HFFc6 (cell line): ENCODE results near the gene NAPSA. TPM values are rescaled to one million over a fixed set of nuclear protein-coding genes. Genes with fewer than 3 reads are reported as not detected.
"Not testable (repeated sequence)": the region's sequence is repeated elsewhere in the genome, so short reads cannot be mapped to it uniquely, and the experiment has no call there.

Experiments
- DNase-seq: peaks from one replicate; pipeline ENCODE4 v3.0.0-alpha.2; 2018
- H3K27ac Mint-ChIP-seq: 2 replicates; pipeline ENCODE4 v1.8.0; 2020; ENCODE audit warnings: mild to moderate bottlenecking, mixed read lengths
- H3K27me3 Mint-ChIP-seq: 2 replicates; pipeline ENCODE4 v1.8.0; 2021; ENCODE audit warnings: mild to moderate bottlenecking, moderate library complexity, mixed read lengths; ENCODE audit not compliant: insufficient read depth
- H3K36me3 Mint-ChIP-seq: 2 replicates; pipeline ENCODE4 v1.8.0; 2021; ENCODE audit warnings: low read depth, mixed read lengths
- H3K4me1 Mint-ChIP-seq: 2 replicates; pipeline ENCODE4 v1.8.0; 2020; ENCODE audit warnings: low read depth, mixed read lengths
- H3K4me3 Mint-ChIP-seq: 2 replicates; pipeline ENCODE4 v1.8.0; 2020; ENCODE audit warnings: mild to moderate bottlenecking, moderate library complexity, mixed read lengths
- H3K9me3 Mint-ChIP-seq: 2 replicates; pipeline ENCODE4 v1.8.0; 2020; ENCODE audit warnings: mild to moderate bottlenecking, mixed read lengths
- total RNA-seq, 6 experiments: library from RNA; stranded (reverse); fragmentation: NEBNext Ultra II Directional; extraction: Animal tissue kit (Norgen Biotek cat#: 25700); gene quantifications; 2 replicates in 1 of 6; 3 replicates in 5 of 6; pipeline ENCODE4 v1.2.3, GENCODE V29; 2021
- TF ChIP-seq, protein P1 (sequence below): fragments of 200-600 bp; sonication (generic); IDR thresholded peaks from 2 replicates; pipeline ENCODE4 v1.5.0; 2021; ENCODE audit warnings: antibody characterized with exemption, mild to moderate bottlenecking

NAPSA gene
- total RNA-seq, 6 experiments from 2014 or later = 0.12 to 0.66 (median 0.41) TPM; not detected in 2

DNA sequence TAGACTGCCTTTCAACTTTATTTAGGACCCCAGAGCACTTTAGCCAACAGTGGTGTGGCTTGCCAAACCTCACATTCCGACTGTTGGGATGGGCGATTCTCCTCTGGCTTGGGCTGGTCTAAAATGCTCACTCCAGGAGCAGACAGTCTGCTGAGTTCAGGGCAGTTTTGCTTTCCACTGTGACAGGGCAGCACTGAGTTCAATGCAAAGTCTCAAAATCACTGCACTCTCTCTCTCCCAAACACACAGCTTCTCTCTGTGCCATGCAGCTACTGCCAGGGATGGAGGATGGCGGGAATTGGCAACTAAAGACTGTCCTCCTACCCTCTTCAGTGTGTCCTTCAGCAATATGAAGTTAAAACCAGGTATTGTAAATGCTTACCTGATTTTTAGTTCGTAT is 13.2 kb downstream of the NAPSA start:
- TF ChIP-seq, protein P1, sequence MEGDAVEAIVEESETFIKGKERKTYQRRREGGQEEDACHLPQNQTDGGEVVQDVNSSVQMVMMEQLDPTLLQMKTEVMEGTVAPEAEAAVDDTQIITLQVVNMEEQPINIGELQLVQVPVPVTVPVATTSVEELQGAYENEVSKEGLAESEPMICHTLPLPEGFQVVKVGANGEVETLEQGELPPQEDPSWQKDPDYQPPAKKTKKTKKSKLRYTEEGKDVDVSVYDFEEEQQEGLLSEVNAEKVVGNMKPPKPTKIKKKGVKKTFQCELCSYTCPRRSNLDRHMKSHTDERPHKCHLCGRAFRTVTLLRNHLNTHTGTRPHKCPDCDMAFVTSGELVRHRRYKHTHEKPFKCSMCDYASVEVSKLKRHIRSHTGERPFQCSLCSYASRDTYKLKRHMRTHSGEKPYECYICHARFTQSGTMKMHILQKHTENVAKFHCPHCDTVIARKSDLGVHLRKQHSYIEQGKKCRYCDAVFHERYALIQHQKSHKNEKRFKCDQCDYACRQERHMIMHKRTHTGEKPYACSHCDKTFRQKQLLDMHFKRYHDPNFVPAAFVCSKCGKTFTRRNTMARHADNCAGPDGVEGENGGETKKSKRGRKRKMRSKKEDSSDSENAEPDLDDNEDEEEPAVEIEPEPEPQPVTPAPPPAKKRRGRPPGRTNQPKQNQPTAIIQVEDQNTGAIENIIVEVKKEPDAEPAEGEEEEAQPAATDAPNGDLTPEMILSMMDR = no peak
- peaks cover 21% of the 10 kb centered on the region for H3K27me3 Mint-ChIP-seq
- H3K9me3 Mint-ChIP-seq = no peaks in the 10 kb centered on the region
- no peaks in the 10 kb centered on the region for H3K4me1 Mint-ChIP-seq
- no peaks in the 10 kb centered on the region for H3K36me3 Mint-ChIP-seq
- DNase-seq = no peak
- no peak overlapping the region for H3K4me3 Mint-ChIP-seq
- no peak overlapping the region for H3K27ac Mint-ChIP-seq

DNA sequence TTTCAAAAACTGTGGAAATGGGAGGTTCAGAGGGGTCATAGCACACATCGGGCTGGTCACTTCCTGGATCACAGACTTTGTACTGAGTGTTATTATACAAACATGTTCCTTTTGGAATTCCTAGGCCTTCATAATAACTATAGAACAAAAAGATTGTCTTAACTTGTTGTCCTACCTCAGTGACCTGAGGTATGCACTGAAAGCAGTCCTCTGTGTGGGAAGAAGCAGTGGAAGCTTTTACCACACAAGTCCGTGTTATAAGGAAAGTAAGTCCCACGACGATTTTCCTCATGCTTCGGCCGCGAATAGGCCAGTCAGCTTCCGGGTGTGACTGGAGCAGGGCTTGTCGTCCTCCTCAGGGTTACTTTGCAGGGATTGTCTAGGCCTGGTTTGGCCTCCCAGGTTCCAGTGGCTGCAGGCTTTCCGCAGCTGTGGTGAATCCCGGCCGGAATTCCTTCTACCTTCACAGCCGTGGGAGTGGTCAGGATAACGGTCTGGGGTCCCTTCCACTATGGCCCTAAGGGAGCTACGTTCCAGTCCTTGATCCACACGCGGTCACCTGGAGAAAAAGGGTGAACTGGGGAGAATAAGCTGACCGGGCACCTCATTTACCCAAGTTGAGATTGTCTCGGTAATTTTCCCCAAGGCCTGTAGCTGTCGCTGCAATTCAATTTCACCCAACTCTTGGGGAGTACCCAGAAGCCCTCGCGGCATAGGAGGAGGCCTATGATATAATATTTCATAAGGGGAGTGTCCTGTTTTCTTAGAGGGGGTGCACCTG is 16.0 kb downstream of the NAPSA start:
- Mint-ChIP-seq H3K27ac (no peak overlapping the region), H3K27me3 (peaks cover 18% of the 10 kb centered on the region), H3K9me3 (peaks cover 7% of the 10 kb centered on the region), H3K36me3 (no peaks in the 10 kb centered on the region), H3K4me1 (no peaks in the 10 kb centered on the region), H3K4me3 (no peak overlapping the region)
- TF ChIP-seq, protein P1 = 0 out of 2 replicates have a peak, but pooled peaks have one; percentile 12
- DNase-seq = no peak

DNA sequence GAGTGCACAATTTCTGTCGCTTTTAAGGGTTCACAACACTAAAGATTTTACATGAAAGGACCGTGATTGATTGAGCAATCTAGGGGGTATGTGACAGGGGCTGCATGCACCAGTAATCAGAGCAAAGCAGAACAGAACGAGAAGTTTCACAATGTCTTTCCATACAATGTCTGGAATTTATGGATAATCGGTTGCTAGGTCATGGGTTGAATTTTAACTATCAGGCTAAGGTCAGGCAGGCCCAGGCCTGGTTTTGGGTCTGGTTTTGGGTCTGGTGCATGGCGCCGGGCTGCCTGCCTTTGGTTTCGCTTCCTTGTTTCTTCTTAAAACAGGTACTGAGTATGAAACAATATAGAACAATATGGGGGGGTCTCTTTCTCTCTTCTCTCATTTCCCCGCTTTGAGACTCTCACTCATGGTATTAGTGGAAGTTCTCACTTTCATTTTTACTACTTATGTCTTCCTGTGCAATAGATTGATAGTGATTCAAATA is 18.3 kb downstream of the NAPSA start:
- H3K36me3 Mint-ChIP-seq, H3K27ac Mint-ChIP-seq, H3K4me1 Mint-ChIP-seq, DNase-seq: not testable (repeated sequence)
- Mint-ChIP-seq H3K27me3 (peaks cover 17% of the 10 kb centered on the region), H3K9me3 (peaks cover 11% of the 10 kb centered on the region), H3K4me3 (peak overlapping the region; percentile 10; the same call in 1 of the 2 replicates)

DNA sequence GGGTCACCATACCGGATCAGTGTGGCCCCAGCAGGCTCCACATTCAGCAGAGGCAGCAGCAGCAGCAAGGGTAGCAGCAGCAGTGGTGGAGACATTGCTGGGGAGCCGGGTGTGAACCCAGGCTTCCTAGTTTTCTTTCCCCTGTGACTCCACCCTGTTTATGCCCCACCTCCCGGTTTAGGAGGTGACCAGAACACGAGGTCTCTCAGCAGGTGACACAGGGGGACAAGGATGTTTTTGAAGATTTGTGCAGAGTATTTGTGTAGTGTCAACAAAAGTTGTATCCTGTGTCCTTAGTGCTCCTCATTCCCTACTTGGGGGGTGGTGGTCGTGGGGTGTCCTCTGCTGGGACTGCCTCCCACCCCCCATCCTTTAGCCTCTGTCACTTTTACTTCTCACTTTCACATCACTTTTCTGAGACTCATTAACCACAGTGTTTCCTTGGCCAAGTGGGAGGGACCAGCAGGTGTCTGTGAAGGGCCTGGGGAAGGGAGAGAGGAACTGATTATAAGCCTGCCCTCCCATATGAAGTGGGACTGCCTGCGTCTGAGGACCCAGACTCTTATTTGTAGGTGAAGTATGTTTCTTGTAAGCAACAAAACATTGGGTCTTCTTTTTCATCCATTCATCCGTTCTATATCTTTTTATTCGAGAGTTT is 20.6 kb downstream of the NAPSA start:
- TF ChIP-seq, protein P1 = no peak
- H3K27ac Mint-ChIP-seq = no peak overlapping the region
- no peak overlapping the region for H3K4me3 Mint-ChIP-seq
- no peaks in the 10 kb centered on the region for H3K4me1 Mint-ChIP-seq
- H3K36me3 Mint-ChIP-seq = no peaks in the 10 kb centered on the region
- DNase-seq = no peak
- peaks cover 14% of the 10 kb centered on the region for H3K9me3 Mint-ChIP-seq
- peaks cover 6% of the 10 kb centered on the region for H3K27me3 Mint-ChIP-seq

DNA sequence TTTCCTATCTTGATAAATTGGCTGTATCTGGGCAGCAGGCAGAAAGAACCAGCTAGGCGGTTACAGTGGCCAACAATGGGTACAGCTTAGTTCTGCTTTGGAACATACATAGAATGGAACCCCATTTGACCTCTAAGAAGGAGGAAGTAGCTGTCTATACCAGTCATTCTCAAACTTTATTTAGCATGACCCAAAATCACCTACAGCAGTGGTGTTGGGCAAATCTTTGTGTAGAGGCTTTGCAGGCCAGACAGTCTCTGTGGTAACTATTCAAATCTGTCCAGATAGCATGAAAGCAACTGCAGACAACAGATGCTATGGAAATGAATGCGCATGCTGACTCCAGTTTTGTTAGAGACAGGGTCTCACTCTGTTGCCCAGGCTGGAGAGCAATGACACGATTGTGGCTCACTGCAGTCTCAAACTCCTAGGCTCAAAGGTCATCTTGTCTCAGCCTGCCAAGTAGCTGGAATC is 24.3 kb downstream of the NAPSA start:
- Mint-ChIP-seq H3K36me3 (no peaks in the 10 kb centered on the region), H3K27ac (no peak overlapping the region), H3K4me3 (no peak overlapping the region), H3K4me1 (no peaks in the 10 kb centered on the region), H3K9me3 (peaks cover 14% of the 10 kb centered on the region), H3K27me3 (peaks cover 5% of the 10 kb centered on the region)
- no peak for DNase-seq
- TF ChIP-seq, protein P1 = no peak

DNA sequence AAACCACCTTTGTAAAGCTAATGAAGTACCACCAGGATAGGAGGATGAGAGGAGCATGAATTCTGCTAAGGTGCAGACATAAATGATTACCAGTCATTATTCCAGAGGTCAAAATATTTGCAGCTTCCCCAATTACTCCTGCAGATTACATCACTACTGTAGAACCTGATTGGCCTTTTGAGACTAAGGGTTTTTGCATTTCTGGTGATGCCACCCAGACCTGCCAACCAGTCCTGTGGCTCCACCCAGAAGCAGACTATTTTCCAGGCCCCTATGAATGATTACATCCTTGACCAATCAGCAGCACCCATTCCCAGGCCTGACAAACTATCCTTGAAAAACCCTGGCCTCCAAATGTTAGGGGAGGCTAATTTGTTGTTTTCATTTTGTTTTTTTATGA is 25.1 kb downstream of the NAPSA start:
- DNase-seq = no peak
- Mint-ChIP-seq H3K27ac (no peak overlapping the region), H3K9me3 (peaks cover 14% of the 10 kb centered on the region), H3K36me3 (no peaks in the 10 kb centered on the region), H3K27me3 (peaks cover 8% of the 10 kb centered on the region), H3K4me1 (no peaks in the 10 kb centered on the region), H3K4me3 (no peak overlapping the region)
- TF ChIP-seq, protein P1 = no peak

DNA sequence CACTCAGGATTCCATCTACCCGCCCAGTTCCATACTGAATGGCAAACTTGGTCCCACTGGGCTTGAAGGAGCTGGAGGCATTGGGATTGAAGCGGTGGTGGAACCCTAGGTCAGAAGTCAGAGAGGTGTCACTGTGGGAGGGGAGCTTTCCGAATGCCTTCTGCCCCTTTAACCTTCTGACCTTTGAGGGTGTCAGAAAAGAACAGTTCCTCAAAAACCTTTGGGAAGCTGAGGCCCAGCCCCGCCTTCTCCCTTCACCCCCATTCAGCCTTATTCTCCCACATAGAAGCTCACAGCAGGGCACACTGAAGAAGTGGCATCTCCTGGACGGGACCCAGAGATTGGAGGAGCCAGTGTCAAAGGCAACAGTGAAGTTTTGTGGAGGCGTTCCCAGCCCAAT is 28.4 kb downstream of the NAPSA start:
- DNase-seq, H3K27ac Mint-ChIP-seq, H3K36me3 Mint-ChIP-seq, H3K4me3 Mint-ChIP-seq, H3K9me3 Mint-ChIP-seq, H3K4me1 Mint-ChIP-seq: not testable (repeated sequence)
- H3K27me3 Mint-ChIP-seq = peaks cover 18% of the 10 kb centered on the region
